Measurements from ENCODE around the gene TLL2.

TLL2 gene

GRCh38 chr10:96389785-96390184, 123.9 kb downstream of the TLL2 start:
- Histone ChIP-seq H3K36me3 (ENCODE audit: insufficient read depth, low read length) (no peaks in the 10 kb centered on the region), H3K4me3 (ENCODE audit: low read depth, low read length) (no peak overlapping the region), H3K4me1 (ENCODE audit: control insufficient read depth, insufficient read depth, low read length, unreplicated experiment) (no peaks in the 10 kb centered on the region), H2AFZ (ENCODE audit: low read length, unreplicated experiment) (no peak overlapping the region), H3K27me3 (ENCODE audit: insufficient read depth, low read length) (peaks cover 62% of the 10 kb centered on the region), H3K27ac (ENCODE audit: low read depth, low read length) (no peak overlapping the region), H3K79me2 (ENCODE audit: control insufficient read depth, insufficient read depth, low read length, unreplicated experiment) (no peaks in the 10 kb centered on the region)

- Histone ChIP-seq H3K27me3 (ENCODE audit: insufficient read depth, low read length) (peaks cover 42% of the 10 kb centered on the region), H3K4me1 (ENCODE audit: control insufficient read depth, insufficient read depth, low read length, unreplicated experiment) (no peaks in the 10 kb centered on the region), H3K27ac (ENCODE audit: low read depth, low read length) (no peak overlapping the region), H3K36me3 (ENCODE audit: insufficient read depth, low read length) (no peaks in the 10 kb centered on the region), H3K79me2 (ENCODE audit: control insufficient read depth, insufficient read depth, low read length, unreplicated experiment) (no peaks in the 10 kb centered on the region), H3K4me3 (ENCODE audit: low read depth, low read length) (no peak overlapping the region), H2AFZ (ENCODE audit: low read length, unreplicated experiment) (no peak overlapping the region)
Measured at GRCh38 chr10:96387601-96388000, 126.1 kb downstream of the TLL2 start.

- peaks cover 38% of the 10 kb centered on the region for H3K27me3 ChIP-seq (ENCODE audit: insufficient read depth, low read length)
- no peaks in the 10 kb centered on the region for H3K4me1 ChIP-seq (ENCODE audit: control insufficient read depth, insufficient read depth, low read length, unreplicated experiment)
- H3K79me2 ChIP-seq (ENCODE audit: control insufficient read depth, insufficient read depth, low read length, unreplicated experiment) = no peaks in the 10 kb centered on the region
- H3K27ac ChIP-seq (ENCODE audit: low read depth, low read length) = no peak overlapping the region
- H3K36me3 ChIP-seq (ENCODE audit: insufficient read depth, low read length) = no peaks in the 10 kb centered on the region
- no peak overlapping the region for H3K4me3 ChIP-seq (ENCODE audit: low read depth, low read length)
- H2AFZ ChIP-seq (ENCODE audit: low read length, unreplicated experiment) = no peak overlapping the region
Measured at GRCh38 chr10:96387161-96387560, 126.6 kb downstream of the TLL2 start.

- no peak overlapping the region for H3K4me3 ChIP-seq (ENCODE audit: low read depth, low read length)
- no peak overlapping the region for H2AFZ ChIP-seq (ENCODE audit: low read length, unreplicated experiment)
- no peaks in the 10 kb centered on the region for H3K36me3 ChIP-seq (ENCODE audit: insufficient read depth, low read length)
- peaks cover 4% of the 10 kb centered on the region for H3K4me1 ChIP-seq (ENCODE audit: control insufficient read depth, insufficient read depth, low read length, unreplicated experiment)
- peaks cover 23% of the 10 kb centered on the region for H3K27me3 ChIP-seq (ENCODE audit: insufficient read depth, low read length)
- no peaks in the 10 kb centered on the region for H3K79me2 ChIP-seq (ENCODE audit: control insufficient read depth, insufficient read depth, low read length, unreplicated experiment)
- no peak overlapping the region for H3K27ac ChIP-seq (ENCODE audit: low read depth, low read length)
Measured at GRCh38 chr10:96384506-96384905, 129.2 kb downstream of the TLL2 start.

- Histone ChIP-seq H3K79me2 (ENCODE audit: control insufficient read depth, insufficient read depth, low read length, unreplicated experiment) (no peaks in the 10 kb centered on the region), H3K4me1 (ENCODE audit: control insufficient read depth, insufficient read depth, low read length, unreplicated experiment) (peaks cover 4% of the 10 kb centered on the region), H3K27me3 (ENCODE audit: insufficient read depth, low read length) (peaks cover 5% of the 10 kb centered on the region; the same call in 1 of the 2 replicates), H3K27ac (ENCODE audit: low read depth, low read length) (no peak overlapping the region), H3K4me3 (ENCODE audit: low read depth, low read length) (no peak overlapping the region), H2AFZ (ENCODE audit: low read length, unreplicated experiment) (no peak overlapping the region), H3K36me3 (ENCODE audit: insufficient read depth, low read length) (no peaks in the 10 kb centered on the region)
Measured at GRCh38 chr10:96380821-96381220, 132.9 kb downstream of the TLL2 start.

GRCh38 chr10:96379758-96380157, 134.0 kb downstream of the TLL2 start:
- H2AFZ ChIP-seq (ENCODE audit: low read length, unreplicated experiment) = no peak overlapping the region
- peaks cover 4% of the 10 kb centered on the region for H3K4me1 ChIP-seq (ENCODE audit: control insufficient read depth, insufficient read depth, low read length, unreplicated experiment)
- no peaks in the 10 kb centered on the region for H3K36me3 ChIP-seq (ENCODE audit: insufficient read depth, low read length)
- peaks cover 5% of the 10 kb centered on the region; the same call in 1 of the 2 replicates for H3K27me3 ChIP-seq (ENCODE audit: insufficient read depth, low read length)
- no peak overlapping the region for H3K27ac ChIP-seq (ENCODE audit: low read depth, low read length)
- H3K79me2 ChIP-seq (ENCODE audit: control insufficient read depth, insufficient read depth, low read length, unreplicated experiment) = no peaks in the 10 kb centered on the region
- no peak overlapping the region for H3K4me3 ChIP-seq (ENCODE audit: low read depth, low read length)

GRCh38 chr10:96378741-96379140, 135.0 kb downstream of the TLL2 start:
- H3K36me3 ChIP-seq (ENCODE audit: insufficient read depth, low read length) = no peaks in the 10 kb centered on the region
- peaks cover 5% of the 10 kb centered on the region; the same call in 1 of the 2 replicates for H3K27me3 ChIP-seq (ENCODE audit: insufficient read depth, low read length)
- H3K4me3 ChIP-seq (ENCODE audit: low read depth, low read length) = no peak overlapping the region
- no peak overlapping the region for H2AFZ ChIP-seq (ENCODE audit: low read length, unreplicated experiment)
- peaks cover 4% of the 10 kb centered on the region for H3K4me1 ChIP-seq (ENCODE audit: control insufficient read depth, insufficient read depth, low read length, unreplicated experiment)
- H3K79me2 ChIP-seq (ENCODE audit: control insufficient read depth, insufficient read depth, low read length, unreplicated experiment) = no peaks in the 10 kb centered on the region
- no peak overlapping the region for H3K27ac ChIP-seq (ENCODE audit: low read depth, low read length)

GRCh38 chr10:96377816-96378294, 135.9 kb downstream of the TLL2 start:
- Histone ChIP-seq H3K27me3 (ENCODE audit: insufficient read depth, low read length) (peaks cover 5% of the 10 kb centered on the region; the same call in 1 of the 2 replicates), H3K4me3 (ENCODE audit: low read depth, low read length) (no peak overlapping the region), H3K36me3 (ENCODE audit: insufficient read depth, low read length) (no peaks in the 10 kb centered on the region), H3K4me1 (ENCODE audit: control insufficient read depth, insufficient read depth, low read length, unreplicated experiment) (peaks cover 4% of the 10 kb centered on the region), H3K27ac (ENCODE audit: low read depth, low read length) (no peak overlapping the region), H2AFZ (ENCODE audit: low read length, unreplicated experiment) (no peak overlapping the region), H3K79me2 (ENCODE audit: control insufficient read depth, insufficient read depth, low read length, unreplicated experiment) (no peaks in the 10 kb centered on the region)

GRCh38 chr10:96376483-96376882, 137.2 kb downstream of the TLL2 start:
- Histone ChIP-seq H3K27me3 (ENCODE audit: insufficient read depth, low read length) (peaks cover 5% of the 10 kb centered on the region; the same call in 1 of the 2 replicates), H3K79me2 (ENCODE audit: control insufficient read depth, insufficient read depth, low read length, unreplicated experiment) (no peaks in the 10 kb centered on the region), H3K36me3 (ENCODE audit: insufficient read depth, low read length) (no peaks in the 10 kb centered on the region), H3K27ac (ENCODE audit: low read depth, low read length) (no peak overlapping the region), H2AFZ (ENCODE audit: low read length, unreplicated experiment) (no peak overlapping the region), H3K4me3 (ENCODE audit: low read depth, low read length) (no peak overlapping the region), H3K4me1 (ENCODE audit: control insufficient read depth, insufficient read depth, low read length, unreplicated experiment) (peaks cover 4% of the 10 kb centered on the region)

GRCh38 chr10:96374985-96375830, 138.5 kb downstream of the TLL2 start:
- H2AFZ ChIP-seq (ENCODE audit: low read length, unreplicated experiment) = peak overlapping the region; percentile 91
- H3K27me3 ChIP-seq (ENCODE audit: insufficient read depth, low read length) = peaks cover 5% of the 10 kb centered on the region; the same call in 1 of the 2 replicates
- H3K79me2 ChIP-seq (ENCODE audit: control insufficient read depth, insufficient read depth, low read length, unreplicated experiment) = no peaks in the 10 kb centered on the region
- no peaks in the 10 kb centered on the region for H3K36me3 ChIP-seq (ENCODE audit: insufficient read depth, low read length)
- H3K4me3 ChIP-seq (ENCODE audit: low read depth, low read length) = peak overlapping the region; percentile 74
- no peak overlapping the region for H3K27ac ChIP-seq (ENCODE audit: low read depth, low read length)
- no peaks in the 10 kb centered on the region for H3K4me1 ChIP-seq (ENCODE audit: control insufficient read depth, insufficient read depth, low read length, unreplicated experiment)

- peak overlapping the region; percentile 74 for H3K4me3 ChIP-seq (ENCODE audit: low read depth, low read length)
- no peak overlapping the region for H3K27ac ChIP-seq (ENCODE audit: low read depth, low read length)
- H2AFZ ChIP-seq (ENCODE audit: low read length, unreplicated experiment) = peak overlapping the region; percentile 91
- peaks cover 5% of the 10 kb centered on the region; the same call in 1 of the 2 replicates for H3K27me3 ChIP-seq (ENCODE audit: insufficient read depth, low read length)
- H3K79me2 ChIP-seq (ENCODE audit: control insufficient read depth, insufficient read depth, low read length, unreplicated experiment) = no peaks in the 10 kb centered on the region
- no peaks in the 10 kb centered on the region for H3K36me3 ChIP-seq (ENCODE audit: insufficient read depth, low read length)
- H3K4me1 ChIP-seq (ENCODE audit: control insufficient read depth, insufficient read depth, low read length, unreplicated experiment) = no peaks in the 10 kb centered on the region
Measured at GRCh38 chr10:96374639-96374984, 139.1 kb downstream of the TLL2 start.

Data from ACC112 (cell line).